Lung microvascular endothelial cell (primary cell): ENCODE measurements around the gene TMEM14A. TPM values are rescaled to one million over a fixed set of nuclear protein-coding genes. Genes with fewer than 3 reads are reported as not detected.
"Not testable (repeated sequence)": the region's sequence is repeated elsewhere in the genome, so short reads cannot be mapped to it uniquely, and the experiment has no call there.

Experiments
- DNase-seq, 2 donors: peaks; one replicate each; pipeline versions ENCODE4 v3.0.0 to v3.0.0-alpha.2; 2010; ENCODE audit warnings: low read depth in 2 of 2
- total RNA-seq: library from RNA; depleted of rRNA; stranded (reverse); fragments of >200 nt; gene quantifications from 2 replicates; pipeline ENCODE4 v1.2.1, GENCODE V29; 2014

Gene TMEM14A
- total RNA-seq: 6.2 and 15.5 TPM in 2 replicates

- peak; percentile 90 for DNase-seq
Observed at GRCh38 chr6:52670502-52671409, at the start of gene TMEM14A. TSS of gene TMEM14A (plus strand) at chr6:52671113. CDS start at chr6:52677103, 5,990 bp downstream.

DNA sequence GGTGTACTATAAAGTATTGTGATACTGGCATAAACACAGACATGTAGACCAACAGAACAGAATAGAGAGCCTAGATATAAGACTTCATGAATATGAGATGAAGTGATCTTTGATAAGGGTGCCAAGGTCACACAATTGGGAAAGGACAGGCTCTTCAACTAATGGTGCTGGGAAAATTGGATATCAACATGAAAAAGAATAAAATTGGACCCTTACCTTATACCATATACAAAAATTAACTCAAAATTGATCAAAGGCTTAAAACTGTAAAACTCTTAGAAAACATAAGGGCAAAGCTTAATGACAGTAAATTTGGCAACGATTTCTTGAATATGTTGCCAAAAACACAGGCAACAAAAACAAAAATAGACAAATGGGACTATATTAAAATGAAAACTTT is 49.3 kb upstream of the TMEM14A start:
- DNase-seq: no peak

DNA sequence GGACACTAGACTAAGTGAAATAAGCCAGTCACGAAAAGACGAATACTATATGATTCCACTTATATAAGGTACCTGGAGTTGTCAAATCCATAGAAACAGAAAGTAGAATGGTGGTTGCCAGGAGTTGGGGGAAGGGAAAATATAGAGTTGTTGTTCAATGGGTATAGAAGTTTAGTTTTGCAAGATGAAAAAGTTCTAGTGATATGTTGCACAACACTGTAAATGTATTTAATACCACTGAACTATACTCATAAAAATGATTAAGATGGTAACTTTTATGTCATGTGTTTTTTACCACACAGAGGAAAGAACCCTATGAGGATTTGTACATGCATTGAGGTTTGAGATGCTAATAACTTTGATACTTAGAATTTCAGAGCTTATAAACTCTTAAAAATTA is 48.1 kb upstream of the TMEM14A start:
- DNase-seq: no peak

DNA sequence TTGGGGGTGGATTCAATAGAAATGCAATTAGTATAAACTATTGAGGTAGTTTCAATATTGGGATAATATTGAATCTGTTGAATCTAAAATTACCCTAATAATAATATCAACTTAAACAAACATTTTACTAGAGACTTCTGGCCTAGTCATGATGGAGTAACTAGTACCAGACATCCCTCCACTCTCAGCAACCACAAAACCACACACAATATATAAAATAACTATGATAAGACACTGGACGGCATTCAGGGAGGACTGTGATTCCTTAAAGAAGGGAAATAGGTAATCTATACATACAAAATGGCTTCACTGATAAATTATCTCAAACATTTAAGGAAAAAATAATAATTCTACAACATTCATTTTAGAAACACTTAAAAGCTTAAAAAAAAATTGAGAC is 38.9 kb upstream of the TMEM14A start:
- no peak for DNase-seq

- no peak for DNase-seq
Observed at GRCh38 chr6:52634211-52634610, 36.7 kb upstream of the TMEM14A start.

DNA sequence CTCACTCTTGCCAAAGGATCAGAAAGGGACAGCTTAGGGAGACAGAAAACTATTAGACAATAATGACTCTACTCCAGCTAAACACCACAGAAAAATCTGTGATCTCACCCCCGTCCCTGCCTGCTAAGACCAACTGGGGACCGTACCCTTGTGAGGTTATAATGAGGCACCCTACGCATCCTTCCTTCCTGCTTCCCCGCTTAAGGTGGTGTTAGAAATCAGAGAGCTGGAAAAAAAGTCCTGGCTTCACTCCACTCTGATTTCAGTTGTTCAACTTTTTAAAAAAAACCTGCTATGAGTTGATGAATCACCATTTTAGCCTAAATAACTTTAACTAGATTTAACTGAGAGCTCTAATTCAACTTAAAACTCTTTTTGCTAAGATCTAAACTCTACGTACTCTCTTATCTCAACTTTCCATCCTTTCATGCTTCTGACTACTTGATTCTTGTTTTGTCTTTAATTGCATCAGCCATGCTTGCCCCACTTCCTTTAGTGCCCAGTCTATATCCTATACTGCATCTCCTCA is 35.8 kb upstream of the TMEM14A start:
- DNase-seq: peak in 1 of 2 donors; percentile 53

- no peak for DNase-seq
Observed at GRCh38 chr6:52636830-52637229, 34.1 kb upstream of the TMEM14A start.

GRCh38 chr6:52639493-52639892 is 31.4 kb upstream of the TMEM14A start:
- no peak for DNase-seq

DNA sequence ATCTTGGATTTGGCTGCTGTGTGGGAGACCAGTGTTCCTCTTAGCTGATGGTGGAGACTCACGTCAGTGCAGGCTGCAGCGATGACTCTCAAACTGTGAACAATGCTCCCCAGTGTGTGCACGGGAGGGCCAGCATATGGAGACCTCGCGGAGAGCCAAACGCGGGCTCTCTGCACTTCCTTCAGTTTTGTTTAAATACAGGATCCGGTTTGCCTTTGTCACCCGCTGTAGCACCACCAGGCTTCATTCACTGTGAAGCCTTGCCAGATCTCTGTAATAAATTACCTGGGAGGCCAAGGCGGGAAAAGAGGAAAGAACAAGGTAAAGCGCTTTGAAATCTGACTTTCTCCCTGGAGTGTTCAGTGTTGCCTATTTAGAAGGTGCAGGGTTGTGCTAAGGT is 30.7 kb upstream of the TMEM14A start:
- DNase-seq: peak in 1 of 2 donors; percentile 64

DNA sequence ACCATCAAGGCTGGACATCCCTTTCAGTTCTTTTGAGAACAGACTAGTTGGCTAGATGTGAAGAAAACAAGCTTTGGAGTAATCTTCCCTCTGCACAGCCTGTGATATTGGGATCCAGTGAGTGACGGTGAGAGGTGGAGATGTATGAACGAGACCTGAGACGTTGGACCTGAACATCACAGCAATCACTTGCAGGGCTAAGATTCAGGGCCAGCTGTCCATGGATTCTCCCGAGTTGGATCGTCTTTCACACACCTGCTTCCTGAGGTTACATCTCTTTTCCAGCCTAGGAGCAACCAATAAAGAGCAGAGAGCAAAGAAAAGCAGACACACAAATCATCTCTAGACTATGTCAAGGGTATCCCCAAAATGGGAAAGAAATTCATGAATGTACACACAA is 30.0 kb upstream of the TMEM14A start:
- DNase-seq: no peak

GRCh38 chr6:52641388-52641787 is 29.5 kb upstream of the TMEM14A start:
- DNase-seq: no peak

GRCh38 chr6:52641826-52642225 is 29.1 kb upstream of the TMEM14A start:
- DNase-seq: peak in 1 of 2 donors; percentile 42

GRCh38 chr6:52642368-52642767 is 28.5 kb upstream of the TMEM14A start:
- DNase-seq: no peak

- no peak for DNase-seq
Observed at GRCh38 chr6:52643158-52643557, 27.8 kb upstream of the TMEM14A start.

DNA sequence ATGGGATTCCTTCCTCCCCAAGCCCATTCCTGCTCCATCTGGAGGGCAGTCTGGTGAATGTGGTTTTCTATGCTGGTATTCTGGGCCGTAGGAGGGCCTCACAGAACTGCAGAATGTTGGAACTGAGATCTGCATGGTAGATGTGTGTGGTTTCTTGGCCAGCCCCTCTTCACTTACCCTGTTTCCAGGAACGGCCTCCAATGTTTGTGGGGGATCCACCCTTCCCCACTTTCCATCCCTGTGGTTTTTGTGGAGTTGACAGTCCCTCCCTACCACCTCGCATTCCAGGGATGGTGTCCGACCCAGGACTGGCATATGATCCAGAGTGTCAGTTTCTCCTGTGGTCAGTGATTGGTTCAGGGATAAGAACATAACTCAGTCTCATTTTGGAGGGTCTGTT is 26.7 kb upstream of the TMEM14A start:
- no peak for DNase-seq

DNA sequence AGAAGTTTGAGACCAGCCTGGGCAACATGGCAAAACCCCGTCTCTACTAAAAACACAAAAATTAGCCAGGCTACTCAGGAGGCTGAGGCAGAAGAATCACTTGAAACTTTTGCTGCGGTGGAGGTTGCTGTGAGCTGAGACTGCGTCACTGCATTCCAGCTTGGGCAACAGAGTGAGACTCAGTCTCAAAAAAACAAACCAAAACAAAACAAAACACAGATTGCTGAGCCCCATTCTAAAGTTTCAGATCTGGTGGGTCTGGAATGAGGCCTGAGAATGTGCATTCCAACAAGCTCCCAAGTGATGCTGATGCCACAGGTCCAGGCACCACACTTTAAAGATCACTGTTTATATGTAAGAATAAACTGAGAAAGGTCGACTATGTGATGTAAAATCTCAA is 24.9 kb upstream of the TMEM14A start:
- no peak for DNase-seq

DNA sequence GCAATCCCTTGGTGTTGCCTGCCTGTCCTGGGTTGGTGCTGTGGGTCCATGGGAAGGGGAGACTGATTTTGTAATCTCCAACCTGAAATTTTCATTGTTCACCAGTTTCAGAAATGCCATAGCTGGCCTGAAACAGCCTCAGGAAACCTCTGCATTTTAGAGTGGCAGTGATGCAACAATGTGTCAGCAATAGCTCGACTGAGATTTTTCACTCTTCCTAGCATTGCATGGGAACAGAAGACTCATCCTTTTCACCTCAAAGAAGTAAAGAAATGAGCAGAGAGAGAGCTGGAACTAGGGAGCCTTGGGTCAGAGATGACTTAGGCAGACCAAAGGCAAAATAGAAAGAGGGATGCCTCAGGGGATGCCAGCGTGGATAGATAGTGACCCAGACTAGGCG is 23.7 kb upstream of the TMEM14A start:
- no peak for DNase-seq

DNA sequence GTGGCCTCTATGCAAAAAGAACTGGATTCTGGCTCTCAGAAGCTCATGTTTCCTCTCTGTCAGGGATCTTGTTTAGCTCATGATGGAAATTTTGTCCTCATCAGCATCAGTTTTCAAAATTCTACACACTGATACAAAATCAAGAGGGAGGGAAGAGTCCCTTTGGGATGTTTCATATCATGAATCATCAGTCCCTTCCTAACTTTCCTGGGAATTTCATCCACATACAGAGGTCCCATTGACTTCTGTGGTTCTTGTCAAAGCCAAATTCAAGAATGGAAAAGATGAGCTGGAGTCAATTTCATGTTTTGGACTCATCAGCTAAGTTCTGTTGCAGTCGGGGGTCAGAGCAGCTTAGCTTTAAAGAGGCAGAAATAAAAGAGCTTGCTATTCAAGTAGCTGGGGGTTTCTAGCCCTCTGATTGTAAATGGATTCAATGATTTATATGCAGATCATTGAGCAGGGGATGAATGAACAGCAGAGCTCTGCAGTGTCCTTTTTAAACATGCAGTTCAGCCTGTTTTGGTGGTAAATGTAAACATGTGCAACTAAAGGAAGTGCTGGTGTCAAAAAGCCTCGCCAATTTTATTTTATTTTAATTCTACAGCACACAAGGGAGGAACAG is 21.3 kb upstream of the TMEM14A start:
- DNase-seq: no peak

DNA sequence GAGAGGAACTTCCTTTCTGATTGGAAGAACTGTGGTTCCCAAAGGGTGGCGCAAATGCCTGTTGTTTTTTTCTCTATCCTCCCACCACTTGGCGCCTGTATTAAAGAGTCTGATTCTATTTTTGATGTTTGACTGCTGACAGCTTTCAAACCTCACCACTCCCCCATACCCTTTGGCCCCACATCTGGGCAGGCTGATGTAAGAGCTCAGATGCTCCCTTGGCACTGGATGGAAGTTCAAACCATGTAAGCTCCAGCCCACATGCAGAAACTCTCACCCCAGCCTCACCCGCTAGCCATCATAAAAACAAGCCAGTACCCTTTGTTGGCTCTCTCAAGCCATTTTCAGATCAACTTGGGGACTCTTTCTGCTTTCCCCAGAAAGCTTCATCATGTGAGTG is 20.0 kb upstream of the TMEM14A start:
- no peak for DNase-seq

- no peak for DNase-seq
Observed at GRCh38 chr6:52653151-52653550, 17.8 kb upstream of the TMEM14A start.

GRCh38 chr6:52654007-52654406 is 16.9 kb upstream of the TMEM14A start:
- DNase-seq: no peak

DNA sequence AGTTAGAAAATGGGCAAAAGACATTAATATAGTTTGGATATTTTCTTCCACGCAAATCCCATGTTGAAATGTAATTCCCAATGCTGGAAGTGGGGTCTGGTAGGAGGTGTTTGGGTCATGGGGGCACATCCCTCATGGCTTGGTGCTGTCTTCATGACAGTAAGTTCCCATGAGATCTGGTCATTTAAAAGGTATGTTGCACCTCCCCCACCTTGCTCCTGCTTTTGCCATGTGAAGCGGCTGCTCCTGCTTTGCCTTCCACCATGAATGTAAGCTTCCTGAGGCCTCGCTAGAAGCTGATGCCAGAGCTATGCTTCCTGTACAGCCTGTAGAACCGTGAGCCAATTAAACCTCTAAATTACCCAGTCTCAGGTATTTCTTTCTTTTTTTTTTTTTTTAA is 16.3 kb upstream of the TMEM14A start:
- DNase-seq: no peak

GRCh38 chr6:52655941-52656340 is 15.0 kb upstream of the TMEM14A start:
- not testable (repeated sequence) for DNase-seq
